Right lobe of liver (tissue), 6 donors: Measurements from ENCODE around the gene PRB3. TPM values are rescaled to one million over a fixed set of nuclear protein-coding genes. Genes with fewer than 3 reads are reported as not detected.

Experiments used
- ATAC-seq, 4 donors: fragments of 200-7000 bp; cut with Tn5 transposase; one replicate each; pipeline ENCODE4 v1.9.1; 2020; ENCODE audit warnings: mild to moderate bottlenecking in 4 of 4, moderate library complexity in 4 of 4
- DNase-seq, 3 donors: peaks; one replicate each; pipeline ENCODE4 v3.0.0-alpha.2; 2020
- H3K27ac ChIP-seq, 3 donors: fragments of 200-600 bp; one replicate each; pipeline ENCODE4 v1.8.0; 2022
- H3K27me3 ChIP-seq, 2 donors: fragments of 200-600 bp; one replicate each; pipeline ENCODE4 v1.8.0; 2022
- H3K36me3 ChIP-seq, 4 donors: fragments of 200-600 bp; sonication (generic) in 1 of 4; one replicate each; pipeline versions ENCODE4 v1.5.1 to v1.8.0; 2017 to 2022; ENCODE audit warnings: control low read depth in 1 of 4
- H3K4me1 ChIP-seq, 4 donors: fragments of 200-600 bp; sonication (generic) in 1 of 4; one replicate each; pipeline versions ENCODE4 v1.5.1 to v1.8.0; 2017 to 2022; ENCODE audit warnings: control low read depth in 1 of 4
- H3K4me3 ChIP-seq, 3 donors: fragments of 200-600 bp; one replicate each; pipeline ENCODE4 v1.8.0; 2022
- H3K9me3 ChIP-seq, 4 donors: fragments of 200-600 bp; sonication (generic) in 1 of 4; one replicate each; pipeline versions ENCODE4 v1.5.1 to v1.8.0; 2017 to 2022; ENCODE audit warnings: control low read depth in 1 of 4
- POLR2A ChIP-seq: fragments of 450-650 bp; IDR thresholded peaks from one replicate; pipeline ENCODE4 v1.6.1; 2017; ENCODE audit warnings: antibody characterized with exemption, mild to moderate bottlenecking
- WGBS: methylation state at CpG from one replicate; pipeline ENCODE4 v1.1.6; 2018; ENCODE audit warnings: low coverage, low lambda C conversion rate; ENCODE audit not compliant: insufficient coverage; ENCODE audit errors: missing lambda C conversion rate; 5-methylcytosine and 5-hydroxymethylcytosine counted together
- intact Hi-C, 2 donors: fragments of 100-400 bp; cut with DNase I; formaldehyde crosslinking; loops; one replicate each; pipeline versions ENCODE4 v1.11.2 to v1.14.1; 2022
- long read RNA-seq: library from polyadenylated mRNA; unstranded; transcript quantifications from one replicate; pipeline ENCODE4 v2.0.0, GENCODE V29; 2019
- total RNA-seq, 6 experiments: library from RNA; depleted of rRNA in 2 of 6; stranded (reverse); fragments of >200 nt in 2 of 6; fragmentation: NEBNext Ultra II Directional in 3 of 6; extraction: Animal tissue kit (Norgen Biotek cat#: 25700) in 3 of 6; gene quantifications; one replicate each; pipeline versions ENCODE4 v1.1.0 to v1.2.4, GENCODE V29; 2016 to 2023
- TF ChIP-seq, protein P1 (sequence below), 4 donors: fragments of 200-600 bp in 3 of 4; fragments of 450-650 bp in 1 of 4; IDR thresholded peaks; one replicate each; pipeline versions ENCODE4 v1.5.1 to v1.8.0; 2016 to 2022; ENCODE audit warnings: antibody characterized with exemption in 4 of 4, mild to moderate bottlenecking in 2 of 4
- donor health status: DM: no; HTN: yes; CAD: no.
- donor health status: DM: no; HTN: no; CAD: no.
- donor health status: DM: no; HTN: no; CAD: no.
- donor health status: DM: no; HTN: yes; CAD: no.
- donor health status: DM: no; HTN: yes; CAD: no.

The PRB3 gene
- total RNA-seq = not detected
- long read RNA-seq = 0 reads

DNA sequence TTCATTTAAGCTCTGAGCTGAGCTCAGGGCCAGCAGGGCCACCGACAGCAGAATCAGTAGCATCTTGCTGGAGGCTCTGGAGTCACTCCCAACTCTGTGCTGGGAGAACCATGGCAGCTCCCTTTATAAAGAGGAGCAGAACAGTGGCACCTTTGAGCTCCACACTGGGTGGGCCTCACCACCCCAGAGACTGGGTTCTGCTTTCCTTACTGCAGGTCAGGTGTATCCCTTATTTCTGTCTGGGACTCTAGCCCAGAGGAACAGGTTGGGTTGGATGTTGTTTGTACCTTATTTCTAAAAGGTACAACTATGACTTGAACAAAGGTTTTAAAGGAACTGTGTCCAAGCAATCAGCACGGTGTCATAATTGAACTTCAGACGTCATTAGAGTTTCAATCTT, at the start of gene PRB3:
Gene PRB3, minus strand, starts transcription at position 101 of the 400 bp plus-strand sequence. Its CDS starts 38 bp downstream, at position 63.
- Histone ChIP-seq H3K4me1 (no peaks in the 10 kb centered on the region), H3K27me3 (no peaks in the 10 kb centered on the region), H3K27ac (no peak within 1 kb of the TSS), H3K9me3 (no peaks in the 10 kb centered on the region), H3K36me3 (no peaks in the 10 kb centered on the region), H3K4me3 (no peak within 1 kb of the TSS)
- whole genome bisulfite sequencing = 89% methylated on average over 3 of the region's 3 CpGs
- ATAC-seq (no peak), DNase-seq (no peak)
- intact Hi-C loops = no loop called here
- no peak for TF ChIP-seq POLR2A
- TF ChIP-seq, protein P1, sequence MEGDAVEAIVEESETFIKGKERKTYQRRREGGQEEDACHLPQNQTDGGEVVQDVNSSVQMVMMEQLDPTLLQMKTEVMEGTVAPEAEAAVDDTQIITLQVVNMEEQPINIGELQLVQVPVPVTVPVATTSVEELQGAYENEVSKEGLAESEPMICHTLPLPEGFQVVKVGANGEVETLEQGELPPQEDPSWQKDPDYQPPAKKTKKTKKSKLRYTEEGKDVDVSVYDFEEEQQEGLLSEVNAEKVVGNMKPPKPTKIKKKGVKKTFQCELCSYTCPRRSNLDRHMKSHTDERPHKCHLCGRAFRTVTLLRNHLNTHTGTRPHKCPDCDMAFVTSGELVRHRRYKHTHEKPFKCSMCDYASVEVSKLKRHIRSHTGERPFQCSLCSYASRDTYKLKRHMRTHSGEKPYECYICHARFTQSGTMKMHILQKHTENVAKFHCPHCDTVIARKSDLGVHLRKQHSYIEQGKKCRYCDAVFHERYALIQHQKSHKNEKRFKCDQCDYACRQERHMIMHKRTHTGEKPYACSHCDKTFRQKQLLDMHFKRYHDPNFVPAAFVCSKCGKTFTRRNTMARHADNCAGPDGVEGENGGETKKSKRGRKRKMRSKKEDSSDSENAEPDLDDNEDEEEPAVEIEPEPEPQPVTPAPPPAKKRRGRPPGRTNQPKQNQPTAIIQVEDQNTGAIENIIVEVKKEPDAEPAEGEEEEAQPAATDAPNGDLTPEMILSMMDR (IDR thresholded peaks at IDR 0.05) = no peak

DNA sequence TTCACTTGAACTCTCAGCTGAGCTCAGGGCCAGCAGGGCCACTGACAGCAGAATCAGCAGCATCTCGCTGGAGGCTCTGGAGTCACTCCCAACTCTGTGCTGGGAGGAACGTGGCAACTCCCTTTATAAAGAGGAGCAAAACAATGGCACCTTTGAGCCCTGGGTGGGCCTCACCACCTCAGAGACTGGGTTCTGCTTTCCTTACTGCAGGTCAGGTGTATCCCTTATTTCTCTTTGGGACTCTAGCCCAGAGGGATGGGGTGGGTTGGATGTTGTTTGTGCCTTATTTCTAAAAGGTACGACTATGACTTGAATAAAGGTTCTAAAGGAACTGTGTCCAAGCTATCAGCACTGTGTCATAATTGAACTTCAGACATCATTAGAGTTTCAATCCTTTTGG, 40.8 kb upstream of the PRB3 start, which contains the start of gene PRB4:
Gene PRB4, minus strand, starts transcription at position 101 of the 400 bp plus-strand sequence. Its CDS starts 38 bp downstream, at position 63.
- Histone ChIP-seq H3K4me1 (no peaks in the 10 kb centered on the region), H3K27me3 (no peaks in the 10 kb centered on the region), H3K9me3 (no peaks in the 10 kb centered on the region), H3K4me3 (no peak within 1 kb of the TSS), H3K27ac (no peak within 1 kb of the TSS), H3K36me3 (no peaks in the 10 kb centered on the region)
- DNase-seq = no peak
- intact Hi-C loops = no loop called here
- ATAC-seq = no peak
- TF ChIP-seq POLR2A = no peak
- TF ChIP-seq, protein P1 (IDR thresholded peaks at IDR 0.05) = no peak
- 60% methylated on average over 3 of the region's 3 CpGs for WGBS

DNA sequence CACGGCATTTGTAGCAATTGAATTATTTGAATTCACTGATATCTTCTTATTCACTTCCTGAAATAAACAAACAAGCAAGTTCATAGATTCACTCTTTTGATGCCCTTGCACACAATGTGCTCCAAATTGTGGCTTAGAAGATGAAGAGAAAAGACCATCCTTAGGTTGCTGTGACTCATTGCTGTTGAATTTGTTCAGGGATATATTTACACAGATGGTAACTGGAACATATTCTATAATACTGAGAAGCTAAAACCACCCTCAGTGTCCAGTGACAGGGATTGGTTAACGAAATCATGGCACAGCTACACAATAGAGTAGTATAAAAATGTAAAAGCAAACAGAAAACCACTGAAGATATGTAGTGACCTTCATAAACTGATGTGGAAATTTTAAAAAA, 37.6 kb upstream of the PRB3 start:
- ATAC-seq = no peak
- 55% methylated on average over 2 of the region's 2 CpGs for WGBS
- TF ChIP-seq POLR2A = no peak
- TF ChIP-seq, protein P1 (IDR thresholded peaks at IDR 0.05) = no peak
- Histone ChIP-seq H3K4me1 (no peaks in the 10 kb centered on the region), H3K36me3 (no peaks in the 10 kb centered on the region), H3K27me3 (no peaks in the 10 kb centered on the region), H3K4me3 (no peak overlapping the region), H3K27ac (no peak overlapping the region), H3K9me3 (no peaks in the 10 kb centered on the region)
- DNase-seq = no peak
- intact Hi-C loops = no loop called here

DNA sequence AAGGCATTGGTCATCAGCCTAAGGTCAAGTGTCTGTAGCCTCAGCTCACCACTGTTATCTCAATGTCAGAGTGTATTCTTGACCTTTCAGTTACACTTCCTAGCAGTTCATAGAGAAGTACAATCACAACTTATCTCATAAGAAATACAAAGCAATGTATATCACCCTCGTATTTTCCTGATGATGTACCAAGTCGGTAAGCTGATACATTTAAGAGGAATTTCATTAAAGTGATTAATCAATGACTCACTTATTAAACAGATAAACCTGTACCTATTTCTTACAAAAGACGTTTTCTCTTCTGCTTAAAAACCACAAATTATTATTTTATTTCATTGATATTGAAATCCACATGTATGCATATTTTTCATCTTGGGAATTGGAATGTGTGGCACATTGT, 3.9 kb upstream of the PRB3 start:
- intact Hi-C loops = no loop called here
- TF ChIP-seq, protein P1 (IDR thresholded peaks at IDR 0.05) = no peak
- TF ChIP-seq POLR2A = no peak

DNA sequence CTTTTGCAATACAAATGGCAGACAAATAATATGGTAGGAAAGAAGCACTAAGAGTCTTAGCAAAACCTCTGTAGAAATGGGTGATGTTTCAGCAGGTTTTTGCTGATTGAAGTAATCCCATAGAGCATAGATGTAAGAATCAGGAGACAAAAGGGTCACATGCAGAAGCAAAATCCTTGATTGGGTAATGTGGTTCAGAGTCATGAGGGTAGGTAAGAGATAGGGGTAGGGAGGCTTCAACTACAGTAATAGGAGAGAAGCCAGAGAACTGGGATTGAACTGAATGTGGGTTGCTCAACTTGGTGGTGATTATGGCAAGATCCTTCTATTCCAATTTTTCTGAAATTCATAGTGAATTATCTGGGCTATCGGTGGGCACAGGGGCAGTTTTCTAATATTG, 5.0 kb downstream of the PRB3 start:
- no peak overlapping the region for H3K27ac ChIP-seq
- ATAC-seq (no peak), DNase-seq (no peak)
- WGBS = 89% methylated on average over 1 of the region's 1 CpG
- H3K27me3 ChIP-seq = no peaks in the 10 kb centered on the region
- no peaks in the 10 kb centered on the region for H3K4me1 ChIP-seq
- H3K4me3 ChIP-seq = no peak overlapping the region
- TF ChIP-seq, protein P1 (IDR thresholded peaks at IDR 0.05) = no peak
- no peak for TF ChIP-seq POLR2A
- intact Hi-C loops = no loop called here
- H3K9me3 ChIP-seq = no peaks in the 10 kb centered on the region
- no peaks in the 10 kb centered on the region for H3K36me3 ChIP-seq

More for the DNA sequence above, 3.9 kb upstream of the PRB3 start:
- H3K4me3 ChIP-seq = no peak overlapping the region
- 29% methylated on average over 3 of the region's 3 CpGs for WGBS
- ATAC-seq (no peak), DNase-seq (no peak)
- H3K27ac ChIP-seq = no peak overlapping the region
- no peaks in the 10 kb centered on the region for H3K36me3 ChIP-seq
- no peaks in the 10 kb centered on the region for H3K4me1 ChIP-seq
- H3K27me3 ChIP-seq = no peaks in the 10 kb centered on the region
- H3K9me3 ChIP-seq = no peaks in the 10 kb centered on the region
